GM21390 (cell line): Measurements from ENCODE around the gene TANGO2.

ENCODE experiments used
- ATAC-seq: cut with Tn5 transposase; IDR thresholded peaks from one replicate; pipeline ENCODE4 v1.9.1; 2021; ENCODE audit not compliant: unreplicated experiment

The TANGO2 gene

DNA sequence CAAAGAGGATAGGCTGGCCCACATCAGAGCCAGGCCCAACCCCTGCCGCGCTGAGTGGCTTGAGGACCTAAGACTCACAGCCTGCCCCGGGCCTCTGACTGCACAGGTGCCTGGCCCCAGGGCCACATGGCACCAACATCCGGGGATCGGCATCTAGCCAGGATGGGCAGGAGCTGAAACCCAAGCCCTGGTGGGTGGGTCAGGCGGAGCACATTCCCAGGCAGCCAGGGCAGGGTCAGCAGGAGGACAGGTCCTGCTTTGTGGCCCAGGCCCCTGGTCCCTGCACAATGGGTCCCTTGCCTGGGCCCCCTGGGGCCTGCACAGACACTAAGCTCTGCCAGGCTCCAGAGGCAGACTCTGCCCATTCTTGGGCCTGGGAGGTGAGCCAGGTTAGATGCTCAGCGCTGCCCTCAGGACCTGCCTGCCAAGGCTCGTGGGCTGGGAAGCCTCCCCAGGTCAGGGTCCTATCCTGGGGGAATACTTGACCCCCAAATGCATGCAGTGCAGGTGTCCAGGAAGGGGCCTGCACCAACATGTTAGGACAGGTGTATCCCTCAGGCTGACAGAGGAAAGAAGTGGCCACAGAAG is 37.8 kb upstream of the TANGO2 start:
- no peak for ATAC-seq

DNA sequence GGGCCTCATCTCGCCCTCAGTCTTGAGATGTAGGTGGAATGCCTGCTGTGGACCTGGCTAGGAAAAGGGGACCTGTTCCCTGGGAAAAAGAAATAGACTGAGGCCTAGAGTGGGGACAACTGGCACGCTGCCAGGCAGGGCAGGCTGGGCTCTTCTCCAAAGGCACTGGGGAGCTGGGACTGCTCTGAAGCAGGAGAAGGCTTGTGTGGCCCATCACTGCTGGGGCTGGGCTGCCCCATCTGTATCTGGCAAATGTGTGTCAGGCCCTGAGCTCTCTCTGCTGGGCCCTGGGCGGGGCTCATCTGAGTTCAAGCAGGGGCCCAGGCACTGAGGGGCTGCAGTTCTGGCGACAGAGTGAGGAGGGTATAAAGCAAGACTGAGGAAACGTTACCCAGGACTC is 37.2 kb upstream of the TANGO2 start:
- ATAC-seq: no peak

DNA sequence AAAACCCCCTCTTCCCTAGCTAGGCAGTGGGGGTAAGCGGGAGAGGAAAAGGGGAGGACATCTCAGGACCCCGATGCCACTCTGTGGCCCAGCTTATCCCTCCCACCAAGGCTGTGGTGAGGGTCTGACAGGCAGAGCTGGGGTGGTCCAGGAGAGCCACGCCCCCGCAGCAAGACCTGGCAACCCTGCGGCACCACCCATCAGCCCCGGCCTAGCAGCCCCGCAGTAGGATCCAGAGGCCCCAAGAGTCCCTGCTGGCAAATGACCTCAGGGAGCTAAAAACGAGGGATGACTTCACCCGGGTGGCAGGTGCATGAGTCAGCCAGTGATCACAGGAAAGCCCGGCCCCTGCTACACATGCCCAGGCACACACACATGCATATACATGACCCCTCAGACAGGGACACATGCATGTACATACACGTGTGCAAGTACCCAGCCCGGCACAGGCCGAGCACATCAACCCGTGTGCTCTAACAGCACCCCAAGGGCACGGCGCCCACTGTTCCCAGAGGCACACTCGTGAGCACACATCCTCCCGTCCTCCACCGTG is 36.6 kb upstream of the TANGO2 start:
- ATAC-seq: no peak

DNA sequence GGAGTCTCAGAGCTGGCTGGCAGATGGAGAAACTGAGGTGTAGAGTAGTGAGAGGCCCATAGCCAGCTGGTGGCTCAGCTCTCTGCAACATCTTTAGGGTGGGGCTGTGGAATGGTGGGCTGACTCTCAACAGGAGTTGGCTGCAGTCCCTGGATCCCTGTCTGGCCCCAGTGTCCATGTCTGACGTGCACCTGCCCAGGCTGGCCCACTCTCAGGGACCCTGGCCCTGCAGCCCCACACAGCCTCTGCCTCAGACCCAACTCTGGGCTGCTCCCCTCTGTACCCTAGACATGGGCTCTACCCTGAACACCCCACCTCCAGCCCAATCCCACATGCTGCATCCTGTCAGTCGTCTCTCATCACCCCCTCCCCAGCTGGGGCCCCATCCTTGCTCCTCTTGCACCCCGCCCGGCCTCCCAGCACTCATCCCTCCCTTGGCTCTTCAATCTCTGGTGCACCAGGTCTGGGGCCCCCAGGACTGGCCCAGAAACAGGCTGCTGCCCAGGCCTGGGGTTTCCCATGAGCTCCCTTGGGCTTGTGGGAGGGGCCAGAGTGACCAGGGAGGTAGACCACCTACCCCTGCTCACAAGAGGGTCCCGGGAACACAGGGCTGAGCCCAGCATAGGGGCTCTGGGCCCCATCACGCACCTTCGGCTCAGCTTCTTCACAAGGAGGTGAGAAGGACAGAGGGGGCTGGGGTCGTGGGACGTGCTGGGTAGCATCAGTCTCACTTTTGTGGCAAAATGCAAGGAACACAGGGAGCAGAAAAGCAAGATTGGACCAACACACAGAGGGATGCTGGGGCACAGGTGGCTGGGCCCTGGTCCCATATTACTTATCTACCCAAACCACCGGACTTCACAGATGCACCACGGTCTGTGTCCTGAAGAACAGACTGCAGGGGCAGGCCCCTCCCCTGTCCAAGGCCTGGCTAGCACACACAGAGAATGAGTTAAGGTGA is 35.8 kb upstream of the TANGO2 start:
- ATAC-seq: no peak

DNA sequence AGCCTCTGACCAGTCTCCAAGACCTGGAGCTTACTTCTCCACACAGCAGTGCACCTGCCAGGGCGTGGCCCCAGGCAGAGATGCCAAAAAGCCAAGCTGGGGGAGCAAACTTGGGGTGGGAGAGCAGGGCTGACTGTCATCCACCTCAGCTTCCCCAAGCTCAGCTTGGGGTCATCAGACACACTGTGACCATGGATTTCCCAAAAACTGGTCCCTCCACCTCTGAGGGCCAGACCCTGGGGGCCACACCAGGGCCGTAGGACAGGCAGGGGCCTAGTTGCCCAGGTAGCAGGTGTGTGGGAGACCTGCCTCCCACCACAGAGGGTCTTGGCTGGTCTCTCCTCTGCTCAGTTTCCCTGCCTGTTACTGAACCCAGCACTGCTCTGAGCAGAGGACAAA is 34.9 kb upstream of the TANGO2 start:
- no peak for ATAC-seq

DNA sequence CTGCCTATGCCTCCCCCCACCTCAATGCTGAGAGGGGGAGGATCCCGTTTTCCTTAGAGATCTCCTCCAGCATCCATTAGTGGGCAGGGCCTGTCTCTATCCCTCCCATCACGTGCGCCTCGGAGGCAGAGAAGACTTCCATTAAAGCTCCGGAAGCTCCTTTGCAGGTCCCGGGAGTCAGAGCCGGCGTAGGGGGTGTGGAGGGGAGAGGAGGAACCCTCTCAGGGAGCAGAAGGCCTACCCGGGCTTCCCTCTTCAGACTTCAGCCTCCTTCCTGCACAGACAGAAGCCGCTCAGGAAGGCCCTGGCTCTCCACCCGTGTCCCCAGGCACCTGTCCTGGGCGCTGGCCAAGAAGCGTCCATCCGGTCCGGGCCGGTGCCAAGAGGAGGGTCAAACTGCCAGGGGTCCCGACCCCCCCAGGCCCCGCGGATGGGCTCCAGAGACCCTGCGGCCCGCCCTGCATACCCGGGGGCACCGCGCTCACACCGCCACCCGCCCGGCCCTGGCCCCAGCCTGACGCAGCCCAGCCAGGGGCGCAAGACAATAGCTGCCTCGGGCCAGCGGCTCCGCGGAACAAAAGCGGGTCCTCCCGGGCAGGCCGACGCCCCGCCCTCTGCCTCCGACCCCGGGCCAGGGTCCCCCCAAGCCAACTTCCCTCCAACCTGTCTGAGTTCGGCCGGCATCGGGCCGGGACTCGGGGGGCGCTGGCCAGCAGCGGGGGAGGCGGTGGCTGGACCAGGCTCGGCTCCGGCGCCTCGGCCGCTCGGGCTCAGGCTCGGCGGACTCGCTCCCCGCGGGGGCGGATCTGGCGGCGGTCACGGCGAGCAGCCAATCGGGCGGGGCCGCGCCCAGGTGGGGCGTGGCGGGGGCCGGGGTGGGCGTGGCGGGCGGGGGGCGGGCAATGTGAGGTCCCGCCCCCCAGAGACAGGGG is 34.2 kb upstream of the TANGO2 start:
- ATAC-seq: no peak

DNA sequence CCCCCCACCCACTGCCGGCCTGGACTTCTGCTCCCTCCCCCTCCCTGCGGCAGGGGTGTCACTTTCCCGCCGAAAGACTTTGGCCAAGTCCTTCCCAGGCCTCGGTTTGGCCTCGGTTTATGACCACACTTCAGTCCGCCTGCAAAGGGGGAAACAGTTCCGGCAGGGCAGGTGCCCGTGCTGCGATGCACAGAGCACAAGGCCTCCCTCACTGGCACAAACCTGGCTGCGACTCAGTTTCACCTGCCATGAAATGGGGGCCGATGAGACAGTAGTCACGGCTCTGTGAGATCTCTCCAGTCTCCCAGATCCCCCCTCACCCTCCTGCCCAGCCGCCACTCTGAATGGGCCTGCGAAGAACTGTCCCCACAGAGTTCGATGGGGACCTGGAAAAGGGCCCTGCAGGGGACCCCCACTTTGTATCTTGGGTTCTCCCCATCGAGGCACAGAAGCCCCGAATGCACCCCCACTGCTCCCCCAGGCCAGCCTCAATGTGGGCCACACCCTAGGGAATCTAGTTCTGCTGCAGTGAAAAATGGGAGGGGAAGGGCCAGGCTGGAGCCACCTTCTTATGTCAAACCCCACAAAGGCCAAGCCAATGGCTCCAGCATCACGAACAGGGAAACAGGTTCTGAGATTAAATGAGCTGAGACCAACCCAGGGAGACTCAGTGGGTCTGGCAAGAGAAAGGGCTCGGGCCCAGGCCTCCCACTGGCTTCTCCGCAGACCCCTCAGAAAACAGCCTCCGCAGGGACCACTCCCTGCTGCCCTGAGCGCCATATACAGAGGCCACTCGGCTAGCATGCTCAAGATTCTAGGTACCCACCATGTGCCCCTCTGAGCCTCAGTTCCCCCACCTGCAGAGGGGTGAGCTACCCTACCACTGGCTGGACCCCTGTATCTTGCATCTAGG is 33.3 kb upstream of the TANGO2 start:
- ATAC-seq: no peak

DNA sequence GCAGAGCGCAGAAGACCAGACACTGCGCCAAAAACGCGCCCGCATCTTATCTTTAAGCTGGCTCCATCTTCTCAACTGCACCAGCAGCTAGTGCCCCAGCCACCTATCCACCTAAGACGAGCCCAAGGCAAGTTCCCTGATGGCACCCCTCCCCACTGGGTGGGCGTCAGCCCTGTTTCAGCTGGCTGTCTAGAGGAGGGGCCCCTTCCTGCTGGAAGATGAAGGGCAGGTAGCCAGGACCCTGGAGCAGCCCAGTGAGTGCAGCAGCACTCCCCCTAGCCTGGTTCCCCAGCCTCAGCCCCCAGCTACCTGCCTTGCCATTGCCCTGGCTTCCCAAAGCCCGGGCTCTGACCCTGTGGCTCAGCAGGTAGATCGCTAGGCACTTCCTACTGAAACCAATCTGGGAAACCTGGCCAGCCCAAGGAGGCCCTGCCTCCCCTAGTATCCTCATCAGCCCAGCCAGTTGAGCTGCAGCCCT is 32.5 kb upstream of the TANGO2 start:
- no peak for ATAC-seq

DNA sequence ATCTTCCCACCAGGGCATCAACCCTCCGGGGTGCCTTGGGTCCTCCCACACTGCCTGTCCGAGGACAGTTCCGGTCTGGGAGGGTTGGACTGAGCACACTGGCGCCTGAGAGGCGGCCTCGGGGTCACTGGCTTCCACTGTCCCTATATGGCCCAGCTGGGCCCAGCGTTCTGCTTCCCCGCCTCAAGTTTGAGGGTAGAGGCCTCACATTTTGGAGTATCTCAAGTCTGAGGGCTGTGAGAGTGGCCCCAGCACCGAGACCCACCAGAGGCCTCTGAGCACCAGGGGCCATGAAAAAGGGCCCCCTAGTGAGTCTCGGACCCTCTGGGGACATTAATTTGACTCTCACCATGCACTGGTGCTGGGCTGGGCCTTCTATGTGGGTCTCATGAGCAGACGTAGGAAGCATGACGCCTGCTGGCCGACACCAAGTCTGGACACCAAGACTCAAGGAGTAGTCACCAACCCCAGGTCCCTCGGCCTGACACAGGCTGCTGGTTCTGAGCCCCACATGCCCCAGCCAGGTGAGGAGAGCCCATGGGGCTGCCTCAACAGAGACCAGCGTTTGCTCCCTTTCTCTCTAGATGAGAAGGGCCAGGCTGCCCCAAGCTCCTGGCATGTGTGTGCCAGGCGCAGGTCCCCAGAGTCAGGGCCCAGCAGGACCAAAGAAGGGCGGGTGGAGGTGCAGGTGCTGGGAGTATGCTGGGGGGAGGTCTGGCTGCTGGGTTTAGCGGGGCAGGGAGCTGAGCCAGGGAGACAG is 31.8 kb upstream of the TANGO2 start:
- ATAC-seq: no peak

DNA sequence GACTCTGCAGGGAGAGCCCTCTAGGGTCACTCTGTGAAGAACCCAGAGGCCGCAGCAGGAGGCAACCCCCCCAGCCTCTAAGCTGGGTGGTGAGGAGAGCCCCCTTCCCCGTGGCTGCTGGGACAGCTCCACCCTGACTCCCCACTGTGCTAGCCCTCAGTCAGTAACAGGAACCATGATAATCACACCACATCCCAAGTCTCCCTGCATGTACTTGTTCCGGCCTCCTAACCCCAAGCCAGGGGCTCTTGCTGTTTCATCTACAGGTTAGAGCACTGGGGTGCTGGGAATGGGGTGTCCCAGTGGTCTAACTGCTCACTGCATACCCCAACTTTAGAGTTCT is 31.2 kb upstream of the TANGO2 start:
- ATAC-seq: no peak

DNA sequence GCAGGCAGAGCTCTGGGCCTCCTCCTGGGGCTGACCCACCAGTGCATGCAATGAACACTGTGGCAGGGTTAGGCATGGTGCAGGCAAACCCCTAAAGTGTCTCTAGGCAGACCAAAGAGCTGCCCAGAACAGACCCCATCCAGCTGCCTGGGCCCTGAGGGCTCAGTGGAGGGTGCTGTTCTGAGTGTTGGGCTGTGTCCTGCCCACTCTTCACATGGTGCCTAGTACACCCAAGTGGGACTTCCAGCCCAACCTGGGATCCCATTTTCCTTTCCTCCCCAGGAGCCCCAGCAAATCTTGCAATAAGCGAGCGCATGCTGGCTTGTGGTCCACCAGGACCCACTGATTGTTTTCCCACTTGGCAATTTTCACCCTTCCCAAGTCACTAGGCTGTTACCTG is 30.7 kb upstream of the TANGO2 start:
- ATAC-seq: no peak

DNA sequence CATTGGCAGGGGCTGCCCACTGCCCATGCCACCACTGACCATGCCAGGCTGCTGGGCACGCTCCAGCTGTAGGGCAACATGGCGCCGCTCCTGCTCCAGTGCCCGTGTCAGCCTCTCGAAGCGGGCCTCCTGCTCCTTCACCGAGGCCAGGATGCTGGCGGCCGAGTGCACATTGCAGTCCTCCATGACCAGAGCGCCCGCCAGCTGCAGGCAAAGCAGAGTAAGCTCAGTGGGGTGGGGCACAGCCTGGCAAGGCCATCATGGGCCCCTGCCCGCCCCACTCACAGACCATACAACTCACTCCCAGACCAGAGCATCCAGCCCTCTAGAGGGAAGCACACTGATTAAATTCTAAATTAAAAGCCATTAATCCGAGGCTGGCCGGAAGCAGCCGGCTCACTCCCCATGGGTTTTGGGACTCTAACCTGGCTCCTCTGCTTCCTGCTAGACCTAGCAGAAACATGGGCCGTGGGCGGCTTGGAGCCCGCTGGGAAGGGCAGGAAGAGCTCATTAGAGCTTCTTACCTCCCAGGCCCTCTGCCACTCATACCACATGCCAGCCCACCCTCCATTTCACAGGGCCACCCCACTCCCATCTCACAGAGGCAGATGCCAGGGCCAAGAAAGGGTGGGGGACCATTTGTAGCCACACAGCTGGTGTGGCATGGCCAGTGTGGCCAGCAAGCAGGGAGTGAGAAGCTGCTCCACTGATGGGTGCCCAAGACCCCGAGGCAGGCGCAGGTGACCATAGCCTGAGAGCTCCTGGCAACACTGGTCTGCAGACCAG is 30.1 kb upstream of the TANGO2 start:
- no peak for ATAC-seq

DNA sequence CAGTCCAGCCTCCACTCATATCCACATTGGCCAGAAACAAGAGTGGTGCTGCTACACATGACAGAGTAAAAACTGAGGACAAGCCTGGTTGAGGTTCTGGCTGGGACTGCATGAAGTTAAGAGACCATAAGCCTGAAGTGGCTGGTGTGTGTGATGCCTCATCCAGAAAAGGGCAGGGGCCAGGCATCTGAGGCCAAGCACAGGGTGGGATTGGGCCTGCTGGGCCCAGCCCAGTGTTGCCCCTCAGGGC is 29.6 kb upstream of the TANGO2 start:
- ATAC-seq: no peak

DNA sequence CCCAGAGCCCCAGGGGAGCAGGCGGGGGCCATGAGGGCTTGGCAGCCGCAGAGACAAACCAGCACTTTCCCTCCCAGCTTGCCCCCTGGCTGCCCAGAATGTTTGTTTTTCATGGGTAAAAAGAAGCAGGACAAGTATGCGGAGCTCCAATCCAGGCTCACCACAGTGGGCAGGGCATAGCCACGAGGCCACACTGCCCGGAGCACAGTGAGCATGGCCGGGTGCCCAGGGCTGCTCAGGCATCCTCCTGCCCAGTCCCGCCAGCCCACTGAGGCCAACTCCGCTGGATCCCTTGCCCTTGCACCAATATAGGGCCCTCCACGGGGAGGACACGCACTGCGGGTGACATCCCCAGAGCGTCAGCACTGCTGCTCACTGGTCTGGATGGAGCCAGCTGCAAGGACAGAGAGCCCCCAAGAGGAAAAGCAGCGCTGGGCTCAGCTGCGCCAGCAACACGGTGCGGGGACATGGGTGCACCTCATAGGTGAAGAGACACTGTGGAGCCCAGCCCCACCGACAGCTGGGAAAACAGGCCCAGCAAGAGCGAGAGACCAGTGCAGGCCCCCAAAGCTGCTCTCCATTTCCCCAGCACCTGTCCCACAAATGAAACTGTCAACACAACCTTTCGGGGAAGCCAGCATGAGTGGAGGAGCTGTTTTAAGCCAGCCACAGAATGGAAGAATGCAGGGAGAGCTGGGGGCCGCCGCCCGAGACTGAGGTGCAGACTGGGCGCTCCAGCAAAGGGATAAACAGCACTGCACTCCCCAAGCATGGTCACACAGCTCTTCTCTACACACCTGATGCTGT is 29.1 kb upstream of the TANGO2 start:
- ATAC-seq: no peak

DNA sequence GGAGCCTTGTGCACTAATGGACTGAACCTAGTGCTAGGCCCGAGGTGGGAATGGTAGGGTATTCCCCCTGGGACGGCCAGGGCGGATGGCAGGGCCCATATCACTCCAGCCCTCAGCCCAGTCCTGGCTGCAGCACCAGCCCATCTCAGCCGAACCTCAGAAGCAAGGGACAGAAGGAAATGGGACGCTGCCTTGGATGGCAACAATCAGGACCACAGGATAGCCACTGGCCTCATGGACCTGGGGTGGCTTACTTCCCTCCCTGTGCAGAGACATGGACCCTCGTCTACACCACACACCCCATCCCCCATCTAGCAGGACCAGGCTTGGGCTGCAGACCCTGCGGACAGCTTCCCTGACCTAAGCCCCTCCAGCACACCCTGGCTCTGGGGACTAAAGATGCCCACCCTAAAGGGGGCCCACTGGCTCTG is 28.4 kb upstream of the TANGO2 start:
- no peak for ATAC-seq

DNA sequence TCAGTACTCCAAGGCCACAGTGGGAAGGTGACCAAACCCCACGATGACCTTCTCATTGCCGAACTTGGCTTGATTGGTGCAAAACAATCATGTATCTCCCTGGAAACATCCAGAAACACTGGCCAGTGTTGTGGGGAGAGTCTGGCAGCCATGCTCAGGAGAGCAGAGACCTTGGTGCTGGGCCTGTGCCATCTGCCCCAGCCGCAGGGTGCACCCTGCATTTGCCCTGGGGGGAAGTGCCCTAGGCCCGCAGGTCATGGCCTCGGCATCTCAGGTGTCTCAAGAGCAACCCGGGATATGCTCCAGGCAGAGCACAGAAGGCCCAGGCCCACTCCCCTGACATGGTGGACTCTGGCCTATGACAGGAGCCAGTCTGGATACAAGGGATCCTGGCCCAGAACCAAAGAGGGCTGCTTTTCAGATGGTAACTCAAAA is 28.0 kb upstream of the TANGO2 start:
- ATAC-seq: no peak

DNA sequence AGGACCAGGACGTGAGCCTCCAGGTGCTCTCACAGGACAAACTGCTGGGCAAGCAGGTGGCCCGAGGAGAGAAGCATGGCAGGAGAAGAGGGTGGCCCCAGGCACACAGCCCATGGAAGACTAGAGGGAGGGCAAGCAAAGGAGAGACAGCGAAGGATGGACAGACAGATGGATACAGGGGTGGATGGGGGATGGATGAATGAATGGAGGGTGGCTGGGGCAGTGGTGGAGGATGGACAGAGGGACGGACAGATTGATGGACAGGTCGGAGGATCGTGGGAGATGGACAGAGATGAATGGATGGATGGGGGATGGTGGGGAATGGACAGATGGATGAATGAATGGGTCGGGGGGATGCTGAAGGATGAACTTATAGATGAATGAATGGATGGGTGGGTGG is 27.0 kb upstream of the TANGO2 start:
- ATAC-seq: no peak
